MM.1S (cell line): ENCODE measurements around the gene KCNJ5.

Experiments used
- EZH2phosphoT487 ChIP-seq: fragments of 300-600 bp; sonication (generic); IDR thresholded peaks from 2 replicates; pipeline ENCODE4 v1.6.1; 2018; ENCODE audit warnings: antibody characterized with exemption, low read length
- TF ChIP-seq, protein P1 (sequence below): fragments of 300-600 bp; sonication (generic); IDR thresholded peaks from 2 replicates; pipeline ENCODE4 v1.5.1; 2016; ENCODE audit warnings: antibody characterized with exemption, low read length, mixed read lengths

DNA sequence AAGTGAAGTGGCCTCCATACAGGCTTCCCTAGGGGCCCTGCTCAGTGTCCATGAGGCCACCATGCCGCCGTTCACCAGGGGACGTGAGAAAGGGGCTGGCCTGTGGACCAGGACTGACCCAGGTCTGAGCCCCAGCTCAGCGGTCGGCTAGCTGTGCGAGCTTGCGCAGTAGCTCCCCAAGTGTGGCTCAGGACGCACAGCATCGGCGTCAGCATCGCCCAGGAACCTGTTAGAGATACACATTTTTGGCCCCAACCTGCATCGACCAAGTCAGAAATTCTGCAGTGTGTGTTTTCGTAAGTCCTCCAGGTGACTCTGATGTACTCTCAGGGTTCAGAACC, 51.1 kb downstream of the KCNJ5 start:
- TF ChIP-seq, protein P1, sequence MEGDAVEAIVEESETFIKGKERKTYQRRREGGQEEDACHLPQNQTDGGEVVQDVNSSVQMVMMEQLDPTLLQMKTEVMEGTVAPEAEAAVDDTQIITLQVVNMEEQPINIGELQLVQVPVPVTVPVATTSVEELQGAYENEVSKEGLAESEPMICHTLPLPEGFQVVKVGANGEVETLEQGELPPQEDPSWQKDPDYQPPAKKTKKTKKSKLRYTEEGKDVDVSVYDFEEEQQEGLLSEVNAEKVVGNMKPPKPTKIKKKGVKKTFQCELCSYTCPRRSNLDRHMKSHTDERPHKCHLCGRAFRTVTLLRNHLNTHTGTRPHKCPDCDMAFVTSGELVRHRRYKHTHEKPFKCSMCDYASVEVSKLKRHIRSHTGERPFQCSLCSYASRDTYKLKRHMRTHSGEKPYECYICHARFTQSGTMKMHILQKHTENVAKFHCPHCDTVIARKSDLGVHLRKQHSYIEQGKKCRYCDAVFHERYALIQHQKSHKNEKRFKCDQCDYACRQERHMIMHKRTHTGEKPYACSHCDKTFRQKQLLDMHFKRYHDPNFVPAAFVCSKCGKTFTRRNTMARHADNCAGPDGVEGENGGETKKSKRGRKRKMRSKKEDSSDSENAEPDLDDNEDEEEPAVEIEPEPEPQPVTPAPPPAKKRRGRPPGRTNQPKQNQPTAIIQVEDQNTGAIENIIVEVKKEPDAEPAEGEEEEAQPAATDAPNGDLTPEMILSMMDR = no peak
- TF ChIP-seq EZH2phosphoT487 = no peak
